ENCODE results near the gene HAGHL.
A peak's percentile ranks its signal among the peaks of the same experiment; 100 is the strongest.

The HAGHL gene, protein sequence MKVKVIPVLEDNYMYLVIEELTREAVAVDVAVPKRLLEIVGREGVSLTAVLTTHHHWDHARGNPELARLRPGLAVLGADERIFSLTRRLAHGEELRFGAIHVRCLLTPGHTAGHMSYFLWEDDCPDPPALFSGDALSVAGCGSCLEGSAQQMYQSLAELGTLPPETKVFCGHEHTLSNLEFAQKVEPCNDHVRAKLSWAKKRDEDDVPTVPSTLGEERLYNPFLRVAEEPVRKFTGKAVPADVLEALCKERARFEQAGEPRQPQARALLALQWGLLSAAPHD

DNA sequence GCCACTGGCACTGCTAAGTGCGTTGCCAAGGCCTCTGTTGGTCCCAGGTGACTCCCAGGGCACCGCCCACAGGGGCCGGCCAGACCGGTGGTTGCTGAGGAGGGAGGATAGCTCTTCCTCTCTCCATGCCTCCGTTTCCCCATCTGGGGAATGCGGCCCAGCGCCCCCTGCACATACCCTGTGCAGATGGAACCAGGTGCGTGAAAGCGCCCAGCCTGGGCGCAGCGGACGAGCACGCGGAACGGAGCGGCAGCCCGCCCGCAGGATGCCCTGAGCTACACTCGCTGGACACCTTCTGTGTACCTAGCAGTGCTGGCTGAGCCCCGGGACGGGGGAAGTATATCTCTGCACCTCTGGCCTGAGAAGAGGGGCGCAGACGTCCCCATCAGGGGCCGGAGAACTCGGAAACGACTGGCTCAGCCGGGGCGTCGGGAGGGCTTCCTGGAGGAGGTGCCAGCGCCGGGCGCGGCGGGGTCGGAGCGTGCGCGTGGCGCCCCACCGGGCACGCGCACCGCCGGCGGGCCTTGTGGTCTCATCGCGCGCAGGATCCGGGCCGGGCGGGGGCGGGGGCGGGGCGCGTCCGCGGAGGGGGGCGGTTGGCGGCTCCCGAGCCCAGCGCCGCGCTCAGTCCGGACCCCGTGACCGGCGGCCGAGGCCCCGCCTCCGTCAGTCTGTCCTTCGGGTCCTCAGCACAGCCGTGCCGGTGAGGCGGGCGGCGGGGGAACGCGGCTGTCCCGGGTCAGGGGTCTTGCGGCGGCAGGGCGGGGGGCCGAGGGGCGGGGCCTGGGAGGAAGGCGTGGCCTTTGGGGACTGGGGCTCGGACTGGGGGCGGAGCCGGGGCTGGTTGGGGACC lies at the start of gene HAGHL, which contains the start of gene CCDC78:
TSS of gene HAGHL (plus strand) at position 669 of the 853 bp plus-strand sequence. CDS start 404 bp downstream, outside the sequence.
TSS of gene CCDC78 (minus strand) at position 6 of the 853 bp plus-strand sequence. CDS start 76 bp downstream, outside the sequence.
- DNase-seq: no peak

DNA sequence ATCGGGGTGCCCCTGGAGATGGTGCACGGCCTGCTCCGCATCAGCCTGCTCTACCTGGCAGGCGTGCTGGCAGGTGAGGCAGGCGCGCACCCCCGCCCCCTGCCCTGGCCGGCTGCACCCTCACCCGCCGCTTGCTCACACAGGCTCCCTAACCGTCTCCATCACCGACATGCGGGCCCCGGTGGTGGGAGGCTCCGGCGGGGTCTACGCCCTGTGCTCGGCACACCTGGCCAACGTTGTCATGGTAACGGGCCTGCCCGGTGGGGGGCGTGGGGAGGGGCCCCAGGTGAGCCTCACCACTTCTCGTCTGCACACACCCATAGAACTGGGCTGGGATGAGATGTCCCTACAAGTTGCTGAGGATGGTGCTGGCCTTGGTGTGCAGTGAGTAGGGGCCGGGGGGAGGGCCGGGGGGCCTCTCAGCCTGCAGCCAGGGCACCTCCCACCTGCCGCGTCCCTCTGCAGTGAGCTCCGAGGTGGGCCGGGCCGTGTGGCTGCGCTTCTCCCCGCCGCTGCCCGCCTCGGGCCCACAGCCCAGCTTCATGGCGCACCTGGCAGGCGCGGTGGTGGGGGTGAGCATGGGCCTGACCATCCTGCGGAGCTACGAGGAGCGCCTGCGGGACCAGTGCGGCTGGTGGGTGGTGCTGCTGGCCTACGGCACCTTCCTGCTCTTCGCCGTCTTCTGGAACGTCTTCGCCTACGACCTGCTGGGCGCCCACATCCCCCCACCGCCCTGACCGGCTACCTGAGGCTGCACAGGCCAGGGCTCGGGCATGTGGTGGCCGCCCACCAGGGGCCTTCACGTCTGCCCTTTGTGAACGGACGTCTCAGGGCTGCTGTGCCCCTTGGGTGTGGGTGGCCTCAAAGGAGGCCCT lies 49.4 kb upstream of the HAGHL start:
- DNase-seq: no peak

DNA sequence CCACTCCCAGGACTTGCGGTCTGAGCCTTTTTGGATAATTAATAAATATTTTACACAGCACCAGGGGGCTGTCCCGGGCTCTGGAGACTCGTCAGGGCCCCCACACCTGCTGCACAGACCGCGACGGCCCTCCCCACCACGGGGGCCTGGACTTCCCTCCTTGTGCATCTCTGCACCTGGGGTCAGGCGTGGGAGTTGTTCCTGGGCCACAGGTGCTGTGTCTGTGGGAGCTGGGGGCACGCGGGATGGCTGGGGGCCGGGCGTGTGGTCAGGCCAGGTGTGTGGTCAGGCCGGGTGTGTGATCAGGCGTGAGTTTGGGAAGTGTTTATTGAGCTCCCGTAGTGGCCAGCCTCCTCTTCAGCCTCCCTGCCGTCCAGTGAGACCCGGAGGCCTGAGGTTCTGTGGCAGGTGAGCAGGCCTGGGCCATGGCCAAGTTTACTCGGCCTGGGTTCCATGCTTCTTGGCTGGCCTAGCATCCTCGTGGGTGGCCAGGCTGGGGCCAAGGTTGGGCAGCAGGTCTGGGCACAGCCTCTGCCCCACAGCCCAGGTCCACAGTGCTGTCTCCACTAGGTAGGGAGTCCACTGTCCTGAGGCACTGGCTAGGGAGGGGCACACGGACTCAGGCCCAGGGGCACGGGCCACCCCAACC lies 48.6 kb upstream of the HAGHL start:
- no peak for DNase-seq

DNA sequence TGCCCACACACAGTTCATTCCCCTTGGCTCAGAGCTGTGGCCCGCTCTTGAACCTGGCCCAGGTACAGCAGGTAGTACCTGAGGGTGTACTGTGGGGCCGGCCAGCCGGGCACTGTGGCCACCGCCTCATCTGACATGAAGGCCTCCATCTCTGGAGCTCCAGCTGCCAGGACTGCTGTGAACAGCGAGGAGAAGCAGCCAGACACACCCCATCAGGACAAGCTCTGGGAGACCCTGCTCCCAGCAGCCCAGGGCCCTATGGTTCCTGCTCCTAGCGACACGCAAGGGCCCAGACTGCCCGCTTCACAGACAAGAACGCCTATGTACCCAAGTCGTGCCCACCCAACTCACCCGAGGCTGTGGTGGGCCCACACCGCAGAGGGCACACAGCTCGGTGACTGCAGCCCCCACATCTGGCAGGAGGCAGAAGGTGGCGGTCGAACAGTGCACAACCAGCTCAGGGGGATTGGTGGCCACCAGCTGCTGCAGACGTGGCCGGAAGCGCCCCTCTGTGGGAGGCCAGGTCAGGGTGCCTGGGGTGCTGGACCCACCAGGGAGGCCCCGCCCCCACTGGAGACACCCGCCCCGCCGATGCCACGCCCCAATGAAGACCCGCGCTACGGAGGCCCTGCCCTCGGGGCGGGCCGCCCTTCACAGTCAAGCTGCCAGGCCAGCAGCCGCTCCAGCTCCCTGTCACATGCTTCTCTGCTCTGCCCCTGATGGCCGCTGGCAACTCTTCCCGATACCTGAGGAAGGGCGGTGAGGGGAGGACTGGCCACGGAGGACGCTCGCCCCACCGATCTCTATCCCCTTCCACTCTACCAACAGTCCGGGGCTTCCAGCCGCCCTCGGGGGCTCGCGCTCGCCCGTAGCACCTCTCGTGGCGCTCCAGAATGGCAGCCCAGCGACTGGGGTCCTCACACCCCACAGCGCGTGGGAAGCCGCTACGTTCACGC lies 47.8 kb upstream of the HAGHL start:
- no peak for DNase-seq

DNA sequence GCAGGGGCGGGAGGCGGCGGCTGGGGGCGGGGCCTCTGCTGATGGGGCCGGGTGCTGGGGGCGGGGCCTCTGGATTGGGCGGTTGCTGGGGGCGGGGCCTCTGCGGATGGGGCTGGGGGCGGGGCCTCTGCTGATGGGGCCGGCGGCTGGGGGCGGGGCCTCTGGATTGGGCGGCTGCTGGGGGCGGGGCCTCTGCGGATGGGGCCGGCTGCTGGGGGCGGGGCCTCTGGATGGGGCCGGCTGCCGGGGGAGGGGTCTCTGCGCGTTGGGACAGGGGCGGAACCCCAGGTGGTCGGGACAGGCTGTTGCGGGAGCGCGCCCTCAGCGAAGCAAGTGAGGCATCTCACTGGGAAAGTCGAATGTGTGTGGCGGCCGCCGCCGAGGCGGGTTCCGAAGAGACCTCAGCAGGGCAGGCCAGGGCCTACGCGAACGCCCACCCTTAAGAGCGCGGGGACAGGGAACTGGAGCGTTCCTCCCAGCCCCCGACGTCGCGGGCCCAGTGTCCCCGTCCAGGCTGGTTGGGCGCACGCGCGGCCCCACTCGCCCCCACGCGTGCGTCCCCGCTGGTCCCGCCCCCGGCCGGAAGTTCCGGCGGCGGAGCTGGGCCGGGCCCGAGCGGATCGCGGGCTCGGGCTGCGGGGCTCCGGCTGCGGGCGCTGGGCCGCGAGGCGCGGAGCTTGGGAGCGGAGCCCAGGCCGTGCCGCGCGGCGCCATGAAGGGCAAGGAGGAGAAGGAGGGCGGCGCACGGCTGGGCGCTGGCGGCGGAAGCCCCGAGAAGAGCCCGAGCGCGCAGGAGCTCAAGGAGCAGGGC lies 46.9 kb upstream of the HAGHL start, which contains the start of gene STUB1:
TSS of gene STUB1 (plus strand) at position 597 of the 811 bp plus-strand sequence. CDS start at position 713, 116 bp downstream.
- no peak for DNase-seq

DNA sequence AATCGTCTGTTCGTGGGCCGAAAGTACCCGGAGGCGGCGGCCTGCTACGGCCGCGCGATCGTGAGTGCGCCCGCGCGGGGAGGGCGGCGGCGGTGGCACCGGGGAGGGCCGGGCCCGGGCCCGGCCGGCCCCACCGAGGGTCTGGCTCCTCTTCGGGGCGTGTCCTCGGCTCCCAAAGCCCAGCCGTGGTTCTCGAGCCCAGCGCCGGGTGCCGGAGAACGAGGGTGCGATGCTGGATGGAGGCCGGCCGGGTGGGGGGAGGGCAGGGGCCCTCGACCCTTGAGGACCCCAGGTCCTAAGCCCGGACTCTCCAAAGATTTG lies 46.3 kb upstream of the HAGHL start:
- DNase-seq: no peak

DNA sequence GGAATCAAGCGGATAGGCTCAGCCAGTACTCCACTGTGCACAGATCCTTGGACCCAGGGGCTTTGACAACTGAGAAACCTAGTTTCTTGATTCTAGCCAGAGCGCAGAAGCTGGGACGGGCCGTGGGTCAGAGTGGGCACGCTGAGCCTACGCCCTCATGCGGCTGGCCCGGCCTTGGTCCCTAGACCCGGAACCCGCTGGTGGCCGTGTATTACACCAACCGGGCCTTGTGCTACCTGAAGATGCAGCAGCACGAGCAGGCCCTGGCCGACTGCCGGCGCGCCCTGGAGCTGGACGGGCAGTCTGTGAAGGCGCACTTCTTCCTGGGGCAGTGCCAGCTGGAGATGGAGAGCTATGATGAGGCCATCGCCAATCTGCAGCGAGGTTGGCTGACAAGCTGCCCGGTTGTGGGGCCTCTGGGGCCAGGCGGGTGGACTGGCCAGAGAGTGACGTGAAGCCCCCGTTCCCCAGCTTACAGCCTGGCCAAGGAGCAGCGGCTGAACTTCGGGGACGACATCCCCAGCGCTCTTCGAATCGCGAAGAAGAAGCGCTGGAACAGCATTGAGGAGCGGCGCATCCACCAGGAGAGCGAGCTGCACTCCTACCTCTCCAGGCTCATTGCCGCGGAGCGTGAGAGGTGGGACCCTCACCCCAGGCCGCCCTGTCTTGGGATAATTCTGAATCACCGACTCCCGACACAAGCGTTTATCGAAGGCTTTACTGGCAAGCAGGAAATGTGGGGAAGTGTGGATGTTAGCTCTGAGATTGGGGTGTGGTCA lies 45.8 kb upstream of the HAGHL start:
- no peak for DNase-seq

DNA sequence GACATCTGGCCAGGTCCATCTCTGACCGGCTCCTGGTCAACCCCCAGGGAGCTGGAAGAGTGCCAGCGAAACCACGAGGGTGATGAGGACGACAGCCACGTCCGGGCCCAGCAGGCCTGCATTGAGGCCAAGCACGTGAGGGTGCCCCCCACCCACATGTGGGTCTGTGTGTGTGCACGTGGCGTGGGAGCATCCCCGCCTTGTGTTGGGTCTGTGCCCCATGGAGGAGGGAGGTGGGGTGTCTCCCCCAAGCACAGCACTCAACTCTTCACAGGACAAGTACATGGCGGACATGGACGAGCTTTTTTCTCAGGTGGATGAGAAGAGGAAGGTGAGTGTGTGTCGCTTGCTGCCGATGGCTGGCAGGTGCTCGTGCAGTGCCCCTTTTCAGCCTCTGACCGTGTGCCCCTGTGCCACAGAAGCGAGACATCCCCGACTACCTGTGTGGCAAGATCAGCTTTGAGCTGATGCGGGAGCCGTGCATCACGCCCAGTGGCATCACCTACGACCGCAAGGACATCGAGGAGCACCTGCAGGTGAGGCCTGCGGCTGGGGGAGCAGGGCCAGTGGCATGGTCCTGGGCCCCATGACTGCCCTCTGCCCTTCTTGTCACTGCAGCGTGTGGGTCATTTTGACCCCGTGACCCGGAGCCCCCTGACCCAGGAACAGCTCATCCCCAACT lies 45.0 kb upstream of the HAGHL start:
- no peak for DNase-seq

DNA sequence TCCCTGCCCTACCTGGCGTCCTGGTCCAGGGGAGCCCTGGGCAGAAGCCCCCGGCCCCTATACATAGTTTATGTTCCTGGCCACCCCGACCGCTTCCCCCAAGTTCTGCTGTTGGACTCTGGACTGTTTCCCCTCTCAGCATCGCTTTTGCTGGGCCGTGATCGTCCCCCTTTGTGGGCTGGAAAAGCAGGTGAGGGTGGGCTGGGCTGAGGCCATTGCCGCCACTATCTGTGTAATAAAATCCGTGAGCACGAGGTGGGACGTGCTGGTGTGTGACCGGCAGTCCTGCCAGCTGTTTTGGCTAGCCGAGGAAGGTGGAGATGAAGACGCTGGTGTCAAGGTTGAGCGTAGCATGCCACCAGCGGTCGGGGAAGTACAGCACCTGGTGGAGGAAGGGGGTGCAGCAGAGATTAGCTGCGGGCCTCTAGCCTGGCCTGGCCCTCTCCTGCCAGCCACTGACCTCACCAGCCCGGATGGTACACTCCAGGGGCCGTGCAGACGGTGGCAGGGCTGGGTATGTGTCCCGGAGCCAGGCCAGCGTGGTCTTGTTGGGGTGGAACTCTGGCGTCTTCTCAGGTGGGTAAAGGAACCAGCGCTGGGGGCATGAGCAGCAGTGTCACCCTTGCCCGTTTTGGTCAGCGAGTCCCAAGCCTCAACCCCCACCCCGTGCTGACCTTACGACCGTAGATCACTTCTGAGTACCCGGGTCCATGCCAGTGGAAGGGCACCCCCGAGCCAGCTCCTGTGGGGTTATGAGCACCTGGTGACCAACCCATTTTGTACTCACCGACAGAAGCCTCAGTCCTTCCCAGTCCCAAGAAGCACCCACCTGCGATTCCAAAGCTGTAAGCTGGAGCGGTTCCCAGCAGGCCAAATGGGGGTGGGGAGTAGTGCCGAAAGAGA lies 44.2 kb upstream of the HAGHL start:
- DNase-seq: no peak

DNA sequence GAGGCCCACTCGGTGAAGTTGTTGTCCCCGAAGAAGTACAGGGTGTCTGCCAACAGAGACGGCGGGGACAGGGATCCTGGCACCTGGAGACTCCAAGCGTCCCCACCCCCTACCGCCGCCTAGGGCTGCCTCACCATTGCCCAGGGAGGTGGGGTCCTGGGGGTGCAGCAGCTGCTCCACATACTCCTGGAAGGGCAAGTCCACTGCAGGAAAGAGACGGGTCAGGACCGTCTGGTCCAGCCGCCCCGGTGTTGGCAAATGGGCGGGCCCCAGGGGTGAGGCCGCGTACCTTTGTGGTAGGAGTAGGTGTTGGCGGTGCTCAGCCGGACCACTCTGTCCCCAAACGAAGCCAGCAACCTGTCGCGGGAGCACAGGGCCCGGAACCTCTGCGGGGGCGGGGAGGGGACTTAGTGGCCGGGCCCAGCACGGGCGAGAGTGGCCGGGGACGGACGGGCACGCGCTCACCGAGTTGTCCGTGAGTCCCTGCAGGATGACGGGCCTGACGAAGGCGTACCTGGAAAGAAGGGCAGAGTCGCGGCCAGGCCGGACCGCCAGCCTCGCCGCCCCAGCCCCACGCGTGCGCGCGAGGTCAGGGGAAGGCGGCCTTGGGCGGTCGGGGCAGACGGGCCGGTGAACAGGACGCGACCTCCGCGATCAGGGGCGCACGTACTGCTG lies 43.4 kb upstream of the HAGHL start:
- no peak for DNase-seq

DNA sequence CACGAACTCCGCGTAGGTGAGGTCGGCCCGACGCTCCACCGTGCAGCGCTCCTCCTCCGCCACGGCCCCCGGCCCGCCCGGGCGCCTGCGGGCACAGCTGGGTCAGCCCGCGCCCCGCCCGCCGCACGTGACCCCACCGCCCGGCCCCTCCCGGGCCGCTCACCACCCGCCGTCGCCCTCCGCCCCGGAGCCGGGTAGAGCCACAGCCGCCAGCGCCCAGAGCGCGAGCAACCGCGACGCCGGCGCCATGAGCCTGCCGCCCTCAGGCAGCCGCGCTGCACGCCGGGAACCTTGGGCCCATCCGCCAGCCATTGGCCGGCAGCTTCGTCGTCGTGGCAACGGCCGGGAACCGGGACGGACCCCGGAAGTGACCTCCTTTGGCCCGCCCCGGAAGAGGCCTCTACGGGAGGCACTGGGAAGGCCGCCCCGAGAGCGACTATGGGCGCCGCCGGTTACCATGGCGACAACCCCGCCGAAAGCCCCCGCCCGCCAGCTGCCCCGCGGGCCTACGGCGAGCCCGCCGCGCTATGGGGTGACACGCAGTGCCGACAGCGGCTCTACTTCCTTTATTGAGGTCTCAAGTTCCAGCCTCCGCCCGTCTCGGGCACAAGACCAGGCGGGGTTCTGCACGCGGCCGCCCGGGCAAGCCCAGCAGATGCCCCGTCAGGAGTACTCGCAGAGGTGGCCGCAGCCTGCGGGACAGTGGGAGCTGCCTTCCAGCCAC lies 42.7 kb upstream of the HAGHL start, which contains the start of gene JMJD8:
TSS of gene JMJD8 (minus strand) at position 264 of the 724 bp plus-strand sequence. CDS start at position 249, 15 bp downstream.
- peak; percentile 85 for DNase-seq

DNA sequence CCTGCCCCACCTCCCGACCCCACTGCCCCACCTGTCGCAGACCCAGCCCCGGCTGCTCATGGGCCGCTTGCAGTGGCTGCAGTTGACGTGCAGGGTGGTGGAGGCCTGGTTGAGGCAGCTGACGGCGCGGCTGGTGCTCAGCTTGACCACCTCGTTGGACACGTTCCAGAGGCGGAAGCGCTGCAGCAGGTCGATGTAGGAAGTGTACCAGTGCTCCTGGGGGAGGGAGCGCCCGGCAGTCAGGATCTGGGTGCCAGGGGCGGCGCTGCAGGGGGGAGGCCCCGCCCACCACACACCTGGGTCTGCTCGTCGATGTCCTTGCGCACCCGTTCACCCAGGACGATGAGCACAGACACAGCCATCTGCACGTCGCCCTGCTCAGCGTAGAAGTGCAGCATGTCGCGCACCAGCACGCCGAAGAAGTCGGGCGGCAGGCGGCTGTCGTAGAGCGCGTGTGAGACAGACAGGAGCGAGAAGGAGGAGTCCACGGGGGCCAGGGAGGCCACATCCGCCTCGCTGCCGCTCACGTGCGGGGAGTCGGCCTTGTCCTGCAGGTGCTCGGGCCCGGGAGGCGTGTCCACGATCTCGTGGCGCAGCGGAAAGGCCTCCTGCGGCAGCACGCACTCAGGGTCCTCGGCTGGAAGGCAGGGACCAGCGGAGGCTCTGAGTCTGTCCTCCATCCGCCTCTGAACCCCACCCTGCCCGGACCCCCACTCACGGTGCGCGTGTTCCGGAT lies 41.8 kb upstream of the HAGHL start:
- no peak for DNase-seq

DNA sequence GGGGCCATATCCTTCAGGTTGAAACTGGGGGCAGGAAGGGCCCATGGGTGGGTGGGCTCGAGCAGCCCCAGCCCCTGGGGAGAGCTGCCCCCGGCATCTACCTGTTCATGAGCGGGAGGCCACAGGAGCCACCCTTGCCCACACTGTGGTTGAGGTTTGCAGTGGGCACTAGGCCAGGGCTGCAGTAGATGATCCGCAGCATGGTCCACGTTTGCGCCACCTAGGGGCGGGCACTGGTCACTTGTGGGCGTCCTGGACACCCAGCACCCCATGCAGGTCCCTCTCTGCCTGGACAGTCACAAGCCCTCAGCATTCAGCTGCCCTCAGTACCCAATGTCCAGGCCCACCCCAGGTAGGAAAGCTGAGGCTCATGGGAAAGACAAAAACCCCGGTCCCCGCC lies 40.9 kb upstream of the HAGHL start:
- no peak for DNase-seq

DNA sequence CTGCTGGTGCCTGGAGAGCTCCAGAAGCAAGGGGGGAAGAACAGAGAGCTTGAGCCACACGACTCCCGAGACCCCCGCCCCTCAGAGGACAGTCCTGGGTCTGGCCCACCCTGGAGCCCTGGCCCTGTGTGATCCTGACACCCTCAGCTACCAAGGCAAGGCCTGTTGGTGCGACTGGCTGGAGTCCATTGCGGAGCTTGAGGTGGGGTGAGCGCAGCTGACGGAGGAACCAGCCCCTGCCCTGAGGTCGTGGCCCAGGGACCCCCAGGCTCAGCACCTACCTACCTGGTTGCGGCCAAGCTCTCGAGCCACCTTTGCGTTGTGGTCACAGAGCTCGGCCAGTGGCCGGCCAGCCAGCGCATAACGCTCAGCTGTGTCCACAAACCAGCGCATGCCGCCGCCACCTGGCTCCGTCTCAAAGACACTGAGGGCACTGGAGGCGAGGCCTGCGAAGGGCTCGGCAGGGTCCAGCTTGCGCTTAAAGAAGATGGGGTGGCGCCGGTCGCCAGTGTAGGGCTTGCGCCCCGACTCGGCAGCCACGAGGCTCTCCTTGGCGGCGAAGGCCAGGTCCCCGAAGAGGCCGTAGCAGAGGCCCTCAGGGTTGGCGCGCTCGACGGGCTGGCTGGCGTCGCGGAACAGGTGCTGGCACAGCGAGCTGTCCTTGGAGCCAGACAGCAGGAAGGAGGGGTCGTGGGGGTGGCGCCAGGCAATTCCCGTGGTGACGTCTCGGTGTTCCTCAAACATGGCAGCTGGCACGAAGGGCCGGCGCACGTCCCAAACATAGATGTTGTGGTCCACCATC lies 40.2 kb upstream of the HAGHL start:
- no peak for DNase-seq

DNA sequence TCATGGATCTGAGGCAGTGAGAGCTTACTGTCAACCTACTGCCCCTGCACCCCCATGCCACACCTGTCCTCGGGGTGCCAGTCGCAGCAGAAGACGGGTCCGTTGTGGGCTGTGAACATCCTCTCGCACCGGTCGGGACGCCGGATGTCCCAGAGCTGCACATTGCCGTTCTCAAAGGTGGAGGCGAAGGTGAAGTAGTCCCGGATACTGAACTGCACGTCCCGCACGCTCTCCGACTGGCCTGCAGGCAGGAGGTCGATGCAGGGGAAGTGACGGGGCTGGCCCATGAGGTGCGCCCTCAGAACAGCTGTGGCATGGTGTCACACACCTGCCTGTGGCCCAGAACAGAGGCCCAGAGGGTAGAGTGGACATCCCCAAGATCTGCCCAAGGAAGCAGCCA lies 39.4 kb upstream of the HAGHL start:
- DNase-seq: no peak
